Ascending aorta (tissue), 2 donors: ENCODE data around the gene CELF4. TPM values are rescaled to one million over a fixed set of nuclear protein-coding genes. Genes with fewer than 3 reads are reported as not detected.

Experiments
- DNase-seq, 2 donors: peaks; one replicate each; pipeline ENCODE4 v3.0.0-alpha.2; 2019; ENCODE audit warnings: low spot score in 2 of 2
- H3K27ac ChIP-seq, 2 donors: fragments of 200-600 bp; sonication (generic); one replicate each; pipeline ENCODE4 v1.5.1; 2016 to 2017; ENCODE audit warnings: mild to moderate bottlenecking in 1 of 2
- H3K27me3 ChIP-seq: fragments of 200-600 bp; sonication (generic); one replicate; pipeline ENCODE4 v1.5.1; 2017
- H3K36me3 ChIP-seq, 2 donors: fragments of 200-600 bp; sonication (generic); one replicate each; pipeline ENCODE4 v1.5.1; 2016
- H3K4me1 ChIP-seq, 2 donors: fragments of 200-600 bp; sonication (generic); one replicate each; pipeline ENCODE4 v1.5.1; 2016 to 2017; ENCODE audit warnings: mild to moderate bottlenecking in 1 of 2
- H3K4me3 ChIP-seq, 2 donors: fragments of 200-600 bp; sonication (generic); one replicate each; pipeline ENCODE4 v1.5.1; 2016 to 2017; ENCODE audit warnings: mild to moderate bottlenecking in 1 of 2
- H3K9me3 ChIP-seq, 2 donors: fragments of 200-600 bp; sonication (generic); one replicate each; pipeline ENCODE4 v1.5.1; 2016
- intact Hi-C: fragments of 100-400 bp; cut with DNase I; formaldehyde crosslinking; loops from one replicate; pipeline ENCODE4 v1.15.1; 2023
- total RNA-seq: library from RNA; depleted of rRNA; stranded (reverse); fragments of >200 nt; gene quantifications from one replicate; pipeline ENCODE4 v1.1.0, GENCODE V29; 2016
- TF ChIP-seq, protein P1 (sequence below), 3 experiments: fragments of 200-600 bp in 2 of 3; fragments of 450-650 bp in 1 of 3; sonication (generic) in 2 of 3; IDR thresholded peaks; one replicate each; pipeline ENCODE4 v1.5.1; 2016 to 2019; ENCODE audit warnings: antibody characterized with exemption in 3 of 3, mild to moderate bottlenecking in 1 of 3, moderate library complexity in 1 of 3

Gene CELF4
- total RNA-seq, 1 donor from 2014 or later: not detected

GRCh38 chr18:37538526-37539205, 26.9 kb downstream of the CELF4 start:
- DNase-seq: no peak
- H3K9me3 ChIP-seq: no peaks in the 10 kb centered on the region
- H3K4me1 ChIP-seq: no peaks in the 10 kb centered on the region
- H3K4me3 ChIP-seq: no peak overlapping the region
- intact Hi-C loops: loop anchor here (2.0 kb wide), 2 partner anchors 154 to 196 kb away; no protein-coding TSS in a partner anchor
- H3K27ac ChIP-seq: no peak overlapping the region
- H3K36me3 ChIP-seq: no peaks in the 10 kb centered on the region
- TF ChIP-seq, protein P1, sequence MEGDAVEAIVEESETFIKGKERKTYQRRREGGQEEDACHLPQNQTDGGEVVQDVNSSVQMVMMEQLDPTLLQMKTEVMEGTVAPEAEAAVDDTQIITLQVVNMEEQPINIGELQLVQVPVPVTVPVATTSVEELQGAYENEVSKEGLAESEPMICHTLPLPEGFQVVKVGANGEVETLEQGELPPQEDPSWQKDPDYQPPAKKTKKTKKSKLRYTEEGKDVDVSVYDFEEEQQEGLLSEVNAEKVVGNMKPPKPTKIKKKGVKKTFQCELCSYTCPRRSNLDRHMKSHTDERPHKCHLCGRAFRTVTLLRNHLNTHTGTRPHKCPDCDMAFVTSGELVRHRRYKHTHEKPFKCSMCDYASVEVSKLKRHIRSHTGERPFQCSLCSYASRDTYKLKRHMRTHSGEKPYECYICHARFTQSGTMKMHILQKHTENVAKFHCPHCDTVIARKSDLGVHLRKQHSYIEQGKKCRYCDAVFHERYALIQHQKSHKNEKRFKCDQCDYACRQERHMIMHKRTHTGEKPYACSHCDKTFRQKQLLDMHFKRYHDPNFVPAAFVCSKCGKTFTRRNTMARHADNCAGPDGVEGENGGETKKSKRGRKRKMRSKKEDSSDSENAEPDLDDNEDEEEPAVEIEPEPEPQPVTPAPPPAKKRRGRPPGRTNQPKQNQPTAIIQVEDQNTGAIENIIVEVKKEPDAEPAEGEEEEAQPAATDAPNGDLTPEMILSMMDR (IDR thresholded peaks at IDR 0.05): no peak
- no peaks in the 10 kb centered on the region for H3K27me3 ChIP-seq

- TF ChIP-seq, protein P1 (IDR thresholded peaks at IDR 0.05): peak; percentile 30 to 87 (median 77)
- intact Hi-C loops: loop anchor here (2.0 kb wide), 2 partner anchors 153 to 195 kb away; no protein-coding TSS in a partner anchor
Observed at GRCh38 chr18:37537868-37538525, 27.6 kb downstream of the CELF4 start.

GRCh38 chr18:37536656-37537055, 28.9 kb downstream of the CELF4 start:
- no peak for DNase-seq
- Histone ChIP-seq H3K4me1 (no peaks in the 10 kb centered on the region), H3K9me3 (no peaks in the 10 kb centered on the region), H3K27me3 (no peaks in the 10 kb centered on the region), H3K36me3 (no peaks in the 10 kb centered on the region), H3K4me3 (no peak overlapping the region), H3K27ac (no peak overlapping the region)
- TF ChIP-seq, protein P1 (IDR thresholded peaks at IDR 0.05): no peak
- intact Hi-C loops: no loop called here

More at GRCh38 chr18:37537868-37538525, 27.6 kb downstream of the CELF4 start:
- H3K36me3 ChIP-seq: no peaks in the 10 kb centered on the region
- no peaks in the 10 kb centered on the region for H3K27me3 ChIP-seq
- no peak overlapping the region for H3K4me3 ChIP-seq
- no peaks in the 10 kb centered on the region for H3K4me1 ChIP-seq
- H3K9me3 ChIP-seq: no peaks in the 10 kb centered on the region
- H3K27ac ChIP-seq: no peak overlapping the region
- DNase-seq: peak in 1 of 2 donors; percentile 69

DNA sequence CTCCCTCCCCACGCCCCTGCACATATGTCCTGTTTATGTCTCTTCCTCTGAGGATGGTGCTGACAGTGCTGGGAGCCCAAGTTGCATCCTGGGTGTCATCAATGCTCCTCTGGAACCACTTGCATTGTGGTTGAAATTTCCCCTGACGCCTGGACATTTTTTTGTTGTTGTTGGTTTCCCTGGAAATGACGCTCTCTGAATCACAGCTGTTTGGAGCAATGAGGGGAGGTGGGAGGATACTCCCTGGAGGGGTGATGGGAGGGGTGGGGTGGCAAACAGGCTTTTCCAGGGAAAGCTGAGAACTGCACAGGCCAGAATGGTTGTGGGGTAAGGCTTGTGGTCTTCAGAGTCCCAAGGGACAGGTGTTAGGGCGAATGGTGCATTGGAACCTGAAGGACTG, 29.6 kb downstream of the CELF4 start:
- intact Hi-C loops: no loop called here

GRCh38 chr18:37534627-37535026, 31.0 kb downstream of the CELF4 start:
- DNase-seq: no peak
- Histone ChIP-seq H3K4me1 (no peaks in the 10 kb centered on the region), H3K4me3 (no peak overlapping the region), H3K36me3 (no peaks in the 10 kb centered on the region), H3K27ac (no peak overlapping the region), H3K9me3 (no peaks in the 10 kb centered on the region), H3K27me3 (no peaks in the 10 kb centered on the region)
- TF ChIP-seq, protein P1 (IDR thresholded peaks at IDR 0.05): no peak
- intact Hi-C loops: no loop called here

More for the DNA sequence above, 29.6 kb downstream of the CELF4 start:
- Histone ChIP-seq H3K4me3 (no peak overlapping the region), H3K27me3 (no peaks in the 10 kb centered on the region), H3K27ac (no peak overlapping the region), H3K36me3 (no peaks in the 10 kb centered on the region), H3K9me3 (no peaks in the 10 kb centered on the region), H3K4me1 (no peaks in the 10 kb centered on the region)
- TF ChIP-seq, protein P1 (IDR thresholded peaks at IDR 0.05): no peak
- no peak for DNase-seq
